CD4-positive, alpha-beta T cell (primary cell): ENCODE data around the gene PLEKHG4B. TPM values are rescaled to one million over a fixed set of nuclear protein-coding genes. Genes with fewer than 3 reads are reported as not detected.

Experiments used
- ATAC-seq: fragments of 200-7000 bp; cut with Tn5 transposase; one replicate; pipeline ENCODE4 v1.10.0; 2022; ENCODE audit warnings: mild to moderate bottlenecking; ENCODE audit not compliant: poor library complexity
- CTCF ChIA-PET: fragments of 350-600 bp; sonication (Branson Sonifier 250); formaldehyde crosslinking; loops from one replicate; lab custom pipeline; 2021; ENCODE audit warnings: antibody characterized with exemption, inconsistent platforms; lab: Charles Lee
- POLR2A ChIA-PET: fragments of 350-600 bp; sonication (Branson Sonifier 250); formaldehyde crosslinking; loops from one replicate; lab custom pipeline; 2021; ENCODE audit warnings: antibody characterized with exemption, inconsistent platforms; lab: Charles Lee
- DNase-seq, 14 experiments: peaks; one replicate each; pipeline ENCODE4 v3.0.0-alpha.2; 2013 to 2020; ENCODE audit warnings: mixed read lengths in 2 of 14
- H3K27ac ChIP-seq, 2 donors: one replicate each; pipeline versions ENCODE4 v1.5.1 to v1.7.0; 2013; ENCODE audit warnings: low read length in 2 of 2, low read depth in 1 of 2, mild to moderate bottlenecking in 1 of 2
- H3K27me3 ChIP-seq, 2 experiments: 1 replicate in 1 of 2; 2 replicates in 1 of 2; pipeline versions ENCODE4 v1.6.1 to v1.7.0; 2013; ENCODE audit warnings: low read length in 2 of 2, control low read depth in 1 of 2, mild to moderate bottlenecking in 1 of 2, moderate library complexity in 1 of 2; ENCODE audit not compliant: insufficient read depth in 2 of 2, control insufficient read depth in 1 of 2
- H3K36me3 ChIP-seq: one replicate; pipeline ENCODE4 v1.6.1; 2013; ENCODE audit warnings: low read length, control low read depth; ENCODE audit not compliant: insufficient read depth
- H3K4me1 ChIP-seq: one replicate; pipeline ENCODE4 v1.6.1; 2013; ENCODE audit warnings: low read length, control low read depth; ENCODE audit not compliant: insufficient read depth
- H3K4me3 ChIP-seq: one replicate; pipeline ENCODE4 v1.5.1; 2013; ENCODE audit warnings: mild to moderate bottlenecking, low read length, moderate library complexity
- H3K9me3 ChIP-seq, 2 experiments: 1 replicate in 1 of 2; 2 replicates in 1 of 2; pipeline versions ENCODE4 v1.6.1 to v1.7.0; 2013; ENCODE audit warnings: low read length in 2 of 2, mild to moderate bottlenecking in 2 of 2, control low read depth in 1 of 2, moderate library complexity in 1 of 2; ENCODE audit not compliant: control insufficient read depth in 1 of 2, insufficient read depth in 1 of 2
- H3K27ac Mint-ChIP-seq: one replicate; pipeline ENCODE4 v1.8.0; 2020; ENCODE audit warnings: mixed read lengths
- H3K27me3 Mint-ChIP-seq: one replicate; pipeline ENCODE4 v1.8.0; 2021; ENCODE audit warnings: mixed read lengths
- H3K36me3 Mint-ChIP-seq: one replicate; pipeline ENCODE4 v1.8.0; 2021; ENCODE audit warnings: low read depth, mixed read lengths
- H3K4me1 Mint-ChIP-seq: one replicate; pipeline ENCODE4 v1.8.0; 2021; ENCODE audit warnings: low read depth, mixed read lengths
- H3K4me3 Mint-ChIP-seq: one replicate; pipeline ENCODE4 v1.8.0; 2020; ENCODE audit warnings: mild to moderate bottlenecking, mixed read lengths
- H3K9me3 Mint-ChIP-seq: one replicate; pipeline ENCODE4 v1.8.0; 2020; ENCODE audit warnings: mixed read lengths
- intact Hi-C, 2 experiments: fragments of 100-400 bp; cut with DNase I in 1 of 2; cut with micrococcal nuclease in 1 of 2; formaldehyde crosslinking; loops; one replicate each; pipeline versions ENCODE4 v1.15.1 to v1.9.0; 2023 to 2025; cut with DNase I, micrococcal nuclease
- total RNA-seq, 174 experiments: library from RNA in 2 of 174; stranded (reverse) in 2 of 174; gene quantifications; one replicate each; pipeline ENCODE4 v1.2.3 and lab custom pipeline; 2021 to 2026
- TF ChIP-seq, protein P1 (sequence below): fragments of 200-600 bp; IDR thresholded peaks from one replicate; pipeline ENCODE4 v1.8.0; 2022; ENCODE audit warnings: antibody characterized with exemption, mild to moderate bottlenecking

PLEKHG4B gene
- total RNA-seq, 2 experiments from 2014 or later, result 0.17 to 0.36 TPM

DNA sequence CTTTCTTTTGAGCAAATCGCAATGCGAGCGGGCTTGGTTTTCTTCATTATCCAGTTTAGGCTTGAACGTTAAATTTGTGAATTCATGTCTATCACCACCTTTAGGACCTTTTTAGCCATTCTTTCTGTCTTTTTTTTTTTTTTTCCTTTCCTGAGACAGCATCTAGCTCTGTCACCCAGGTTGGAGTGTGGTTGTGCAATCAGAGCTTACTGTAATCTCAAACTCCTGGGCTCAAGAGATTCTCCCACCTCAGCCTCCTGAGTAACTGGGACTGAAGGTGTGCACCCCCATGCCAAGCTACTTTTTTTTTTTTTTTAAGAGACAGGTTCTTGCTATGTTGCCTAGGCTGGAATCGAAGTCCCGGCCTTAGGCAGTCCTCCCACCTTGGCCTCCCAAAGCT, 60.1 kb downstream of the PLEKHG4B start:
- Mint-ChIP-seq H3K4me3 (no peak overlapping the region), H3K9me3 (peaks cover 6% of the 10 kb centered on the region), H3K27me3 (no peaks in the 10 kb centered on the region), H3K36me3 (no peaks in the 10 kb centered on the region), H3K4me1 (no peaks in the 10 kb centered on the region), H3K27ac (no peak overlapping the region)
- Histone ChIP-seq H3K27me3 (no peaks in the 10 kb centered on the region), H3K4me3 (no peak overlapping the region), H3K27ac (no peak overlapping the region), H3K36me3 (no peaks in the 10 kb centered on the region), H3K9me3 (peaks cover 3 to 16% of the 10 kb centered on the region in 2 experiments), H3K4me1 (no peaks in the 10 kb centered on the region)
- TF ChIP-seq, protein P1, sequence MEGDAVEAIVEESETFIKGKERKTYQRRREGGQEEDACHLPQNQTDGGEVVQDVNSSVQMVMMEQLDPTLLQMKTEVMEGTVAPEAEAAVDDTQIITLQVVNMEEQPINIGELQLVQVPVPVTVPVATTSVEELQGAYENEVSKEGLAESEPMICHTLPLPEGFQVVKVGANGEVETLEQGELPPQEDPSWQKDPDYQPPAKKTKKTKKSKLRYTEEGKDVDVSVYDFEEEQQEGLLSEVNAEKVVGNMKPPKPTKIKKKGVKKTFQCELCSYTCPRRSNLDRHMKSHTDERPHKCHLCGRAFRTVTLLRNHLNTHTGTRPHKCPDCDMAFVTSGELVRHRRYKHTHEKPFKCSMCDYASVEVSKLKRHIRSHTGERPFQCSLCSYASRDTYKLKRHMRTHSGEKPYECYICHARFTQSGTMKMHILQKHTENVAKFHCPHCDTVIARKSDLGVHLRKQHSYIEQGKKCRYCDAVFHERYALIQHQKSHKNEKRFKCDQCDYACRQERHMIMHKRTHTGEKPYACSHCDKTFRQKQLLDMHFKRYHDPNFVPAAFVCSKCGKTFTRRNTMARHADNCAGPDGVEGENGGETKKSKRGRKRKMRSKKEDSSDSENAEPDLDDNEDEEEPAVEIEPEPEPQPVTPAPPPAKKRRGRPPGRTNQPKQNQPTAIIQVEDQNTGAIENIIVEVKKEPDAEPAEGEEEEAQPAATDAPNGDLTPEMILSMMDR, result no peak
- POLR2A ChIA-PET, result no interaction called here
- intact Hi-C loops, result no loop called here
- DNase-seq (no peak), ATAC-seq (no peak)
- CTCF ChIA-PET, result no interaction called here

DNA sequence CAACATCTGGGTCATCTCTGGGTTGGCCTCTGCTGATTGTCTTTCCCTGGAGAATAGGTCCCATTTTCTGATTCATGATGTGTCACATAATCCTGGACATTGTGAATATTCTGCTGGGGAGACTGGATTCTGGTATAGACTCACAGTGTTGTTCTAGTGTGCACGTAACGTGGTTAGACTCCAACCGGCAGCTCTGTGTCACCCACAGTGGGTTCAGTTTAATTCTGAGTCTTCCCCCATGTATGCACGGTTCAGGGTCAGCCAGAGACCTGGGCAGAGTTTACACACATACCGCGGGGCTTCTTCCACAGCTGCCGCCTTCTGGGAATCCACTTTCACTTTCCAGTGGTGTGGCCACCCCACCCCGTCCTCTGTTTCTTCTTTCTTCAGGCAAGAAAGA, 61.3 kb downstream of the PLEKHG4B start:
- H3K36me3 Mint-ChIP-seq, result no peaks in the 10 kb centered on the region

DNA sequence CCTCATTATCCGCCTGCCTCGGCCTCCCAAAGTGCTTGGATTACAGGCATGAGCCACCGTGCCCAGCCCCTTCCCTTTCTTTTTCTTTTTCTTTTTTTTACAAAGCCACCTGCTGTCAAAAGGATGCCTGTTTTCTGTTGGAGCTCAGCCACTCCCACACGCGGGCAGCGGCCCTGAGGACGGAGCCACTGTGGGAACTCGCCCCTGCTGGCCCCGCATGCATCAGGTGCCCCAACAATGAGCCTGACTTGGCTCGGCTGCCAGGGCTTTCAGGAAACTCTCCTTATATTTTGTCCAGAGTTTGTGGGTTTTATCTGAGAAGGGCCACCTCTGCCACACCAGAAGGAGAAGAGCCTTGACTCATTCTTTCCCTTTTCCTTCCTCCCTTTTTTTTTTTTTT, 62.3 kb downstream of the PLEKHG4B start:
- H3K36me3 ChIP-seq, result no peaks in the 10 kb centered on the region
- ChIA-PET POLR2A (no interaction called here), CTCF (no interaction called here)
- TF ChIP-seq, protein P1, result no peak
- no peaks in the 10 kb centered on the region for H3K4me1 ChIP-seq
- Mint-ChIP-seq H3K27ac (no peak overlapping the region), H3K27me3 (peaks cover 1% of the 10 kb centered on the region), H3K9me3 (no peaks in the 10 kb centered on the region), H3K4me3 (no peak overlapping the region), H3K36me3 (no peaks in the 10 kb centered on the region), H3K4me1 (no peaks in the 10 kb centered on the region)
- intact Hi-C loops, result no loop called here
- no peaks in the 10 kb centered on the region for H3K9me3 ChIP-seq
- DNase-seq, result no peak
- H3K27ac ChIP-seq, result no peak overlapping the region
- H3K4me3 ChIP-seq, result no peak overlapping the region
- H3K27me3 ChIP-seq, result peaks cover under 1 to 4% of the 10 kb centered on the region in 2 experiments
- ATAC-seq, result no peak

More for the DNA sequence above, 61.3 kb downstream of the PLEKHG4B start:
- Histone ChIP-seq H3K27ac (no peak overlapping the region), H3K4me1 (no peaks in the 10 kb centered on the region), H3K9me3 (peaks cover 0 to 4% of the 10 kb centered on the region in 2 experiments), H3K4me3 (no peak overlapping the region), H3K36me3 (no peaks in the 10 kb centered on the region), H3K27me3 (no peaks in the 10 kb centered on the region)
- no peaks in the 10 kb centered on the region for H3K27me3 Mint-ChIP-seq
- ChIA-PET POLR2A (no interaction called here), CTCF (no interaction called here)
- no peaks in the 10 kb centered on the region for H3K4me1 Mint-ChIP-seq
- TF ChIP-seq, protein P1, result no peak
- no peak overlapping the region for H3K27ac Mint-ChIP-seq
- intact Hi-C loops, result no loop called here
- no peak overlapping the region for H3K4me3 Mint-ChIP-seq
- DNase-seq, result no peak
- ATAC-seq, result no peak
- no peaks in the 10 kb centered on the region for H3K9me3 Mint-ChIP-seq
